ENCODE results near the gene BDH2.
A peak's percentile ranks its signal among the peaks of the same experiment; 100 is the strongest.

The BDH2 gene

GRCh38 chr4:103098756-103099440 lies 736 bp downstream of the BDH2 start:
- H3K4me3 ChIP-seq (ENCODE audit: low read depth, low read length), result peak overlapping the region; percentile 72
- no peak for DNase-seq (ENCODE audit: low read depth)
- no peak for TF ChIP-seq CTCF (IDR thresholded peaks at IDR 0.05; ENCODE audit: insufficient read depth, low read depth, low read length, missing control alignments)

GRCh38 chr4:103098341-103098740 lies 1.3 kb downstream of the BDH2 start:
- no peak overlapping the region for H3K4me3 ChIP-seq (ENCODE audit: low read depth, low read length)
- TF ChIP-seq CTCF (IDR thresholded peaks at IDR 0.05; ENCODE audit: insufficient read depth, low read depth, low read length, missing control alignments), result no peak
- no peak for DNase-seq (ENCODE audit: low read depth)

GRCh38 chr4:103097112-103097511 lies 2.5 kb downstream of the BDH2 start:
- DNase-seq (ENCODE audit: low read depth), result no peak
- no peak overlapping the region for H3K4me3 ChIP-seq (ENCODE audit: low read depth, low read length)
- TF ChIP-seq CTCF (IDR thresholded peaks at IDR 0.05; ENCODE audit: insufficient read depth, low read depth, low read length, missing control alignments), result no peak

GRCh38 chr4:103095080-103095479 lies 4.6 kb downstream of the BDH2 start:
- no peak for TF ChIP-seq CTCF (IDR thresholded peaks at IDR 0.05; ENCODE audit: insufficient read depth, low read depth, low read length, missing control alignments)
- no peak overlapping the region for H3K4me3 ChIP-seq (ENCODE audit: low read depth, low read length)
- no peak for DNase-seq (ENCODE audit: low read depth)

- DNase-seq (ENCODE audit: low read depth), result no peak
- no peak for TF ChIP-seq CTCF (IDR thresholded peaks at IDR 0.05; ENCODE audit: insufficient read depth, low read depth, low read length, missing control alignments)
- H3K4me3 ChIP-seq (ENCODE audit: low read depth, low read length), result peak overlapping the region; percentile 29; the same call in 1 of the 2 replicates
Measured at GRCh38 chr4:103092245-103092644, 7.4 kb downstream of the BDH2 start.

GRCh38 chr4:103091601-103092223 lies 7.9 kb downstream of the BDH2 start:
- DNase-seq (ENCODE audit: low read depth), result peak; percentile 88
- H3K4me3 ChIP-seq (ENCODE audit: low read depth, low read length), result peak overlapping the region; percentile 29; the same call in 1 of the 2 replicates

More at GRCh38 chr4:103091601-103092223, 7.9 kb downstream of the BDH2 start:
- peak; percentile 57 for TF ChIP-seq CTCF (IDR thresholded peaks at IDR 0.05; ENCODE audit: insufficient read depth, low read depth, low read length, missing control alignments)

All from GM12865 (cell line).